DOHH2 (cell line): Measurements from ENCODE around the gene ERVMER34-1.

Source experiments
- H3F3A ChIP-seq: fragments of 200-600 bp; sonication (generic), shearing (Covaris generic); 2 replicates; pipeline ENCODE4 v1.6.0; 2016; ENCODE audit warnings: antibody characterized with exemption, mild to moderate bottlenecking; ENCODE audit not compliant: control insufficient read depth, insufficient read depth
- H3K27ac ChIP-seq: fragments of 200-600 bp; sonication (generic); 2 replicates; pipeline ENCODE4 v1.5.1; 2014; ENCODE audit warnings: low read depth, mild to moderate bottlenecking, low read length, moderate library complexity
- H3K27me3 ChIP-seq: fragments of 200-600 bp; sonication (generic); 2 replicates; pipeline ENCODE4 v1.6.1; 2014; ENCODE audit warnings: mild to moderate bottlenecking, low read length, mixed read lengths; ENCODE audit not compliant: control insufficient read depth
- H3K36me3 ChIP-seq: fragments of 200-600 bp; sonication (generic); 2 replicates; pipeline ENCODE4 v1.6.1; 2014; ENCODE audit warnings: mild to moderate bottlenecking, low read length, moderate library complexity, mixed read lengths; ENCODE audit not compliant: control insufficient read depth
- H3K4me1 ChIP-seq: fragments of 200-600 bp; sonication (generic); 2 replicates; pipeline ENCODE4 v1.6.1; 2014; ENCODE audit warnings: mild to moderate bottlenecking, low read length, mixed read lengths; ENCODE audit not compliant: control insufficient read depth
- H3K4me2 ChIP-seq: fragments of 200-600 bp; sonication (generic); 2 replicates; pipeline ENCODE4 v1.6.0; 2014; ENCODE audit warnings: mild to moderate bottlenecking, low read length, moderate library complexity
- H3K4me3 ChIP-seq: fragments of 200-600 bp; sonication (generic); 2 replicates; pipeline ENCODE4 v1.5.1; 2014; ENCODE audit warnings: mild to moderate bottlenecking, low read length, mixed read lengths
- H3K79me2 ChIP-seq: fragments of 200-600 bp; sonication (generic); 2 replicates; pipeline ENCODE4 v1.6.1; 2014; ENCODE audit warnings: mild to moderate bottlenecking, low read length, mixed read lengths; ENCODE audit not compliant: control insufficient read depth
- H3K9me2 ChIP-seq: fragments of 200-600 bp; sonication (generic); replicated peaks from 2 replicates; pipeline ENCODE4 v1.6.1; 2014; ENCODE audit warnings: mild to moderate bottlenecking, low read length, mixed read lengths; ENCODE audit not compliant: control insufficient read depth
- H3K9me3 ChIP-seq: fragments of 200-600 bp; sonication (generic); 2 replicates; pipeline ENCODE4 v1.6.1; 2014; ENCODE audit warnings: antibody characterized with exemption, low read length, mixed read lengths; ENCODE audit not compliant: control insufficient read depth, insufficient read depth
- H4K20me1 ChIP-seq: fragments of 200-600 bp; sonication (generic); 2 replicates; pipeline ENCODE4 v1.6.0; 2014; ENCODE audit warnings: low read depth, mild to moderate bottlenecking, antibody characterized with exemption, low read length, moderate library complexity; ENCODE audit not compliant: control insufficient read depth, insufficient read depth
- CTCF ChIP-seq: fragments of 200-600 bp; sonication (generic); IDR thresholded peaks from one replicate; pipeline ENCODE4 v1.5.1; 2014; ENCODE audit warnings: antibody characterized with exemption, mild to moderate bottlenecking, low read depth, low read length; ENCODE audit not compliant: poor library complexity, severe bottlenecking
- EZH2phosphoT487 ChIP-seq: fragments of 200-600 bp; sonication (generic); IDR thresholded peaks from 2 replicates; pipeline ENCODE4 v1.6.1; 2017; ENCODE audit warnings: borderline replicate concordance, mild to moderate bottlenecking, antibody characterized with exemption, low read length, moderate library complexity, mixed read lengths

Gene ERVMER34-1

DNA sequence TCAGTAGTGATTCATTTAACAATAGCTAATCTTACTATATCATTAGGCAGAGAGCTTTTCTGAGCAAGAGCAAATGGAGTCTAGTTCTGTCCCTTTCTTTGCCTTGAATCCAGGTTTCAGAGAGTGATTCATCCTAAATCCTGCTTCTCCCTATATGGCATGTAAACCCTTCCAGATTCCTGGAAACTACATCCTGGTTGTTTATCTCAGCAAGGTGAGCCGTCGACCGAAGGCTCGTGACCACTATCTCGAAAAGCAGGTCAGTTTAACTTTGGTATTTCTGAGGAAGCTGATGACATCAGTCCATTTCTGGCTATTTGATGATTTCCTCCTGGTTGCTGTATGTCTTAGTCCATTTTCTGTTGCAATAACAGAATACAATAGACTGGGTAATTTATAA, 40.7 kb upstream of the ERVMER34-1 start:
- Histone ChIP-seq H3K9me3 (no peaks in the 10 kb centered on the region), H3F3A (no peaks in the 10 kb centered on the region), H3K27ac (no peak overlapping the region), H3K36me3 (no peaks in the 10 kb centered on the region), H3K27me3 (no peaks in the 10 kb centered on the region), H4K20me1 (no peaks in the 10 kb centered on the region), H3K9me2 (no peaks in the 10 kb centered on the region), H3K4me3 (no peak overlapping the region), H3K4me2 (no peak overlapping the region), H3K4me1 (no peaks in the 10 kb centered on the region), H3K79me2 (no peaks in the 10 kb centered on the region)
- TF ChIP-seq CTCF: no peak
- TF ChIP-seq EZH2phosphoT487: no peak

- Histone ChIP-seq H3K36me3 (no peaks in the 10 kb centered on the region), H3K9me2 (no peaks in the 10 kb centered on the region), H3K4me1 (no peaks in the 10 kb centered on the region), H3K4me3 (no peak overlapping the region), H3K9me3 (no peaks in the 10 kb centered on the region), H3K4me2 (no peak overlapping the region), H4K20me1 (no peaks in the 10 kb centered on the region), H3K79me2 (no peaks in the 10 kb centered on the region), H3K27ac (no peak overlapping the region), H3F3A (no peaks in the 10 kb centered on the region), H3K27me3 (no peaks in the 10 kb centered on the region)
- TF ChIP-seq CTCF: no peak
- TF ChIP-seq EZH2phosphoT487: no peak
These were observed 38.5 kb upstream of the ERVMER34-1 start for GRCh38 chr4:52789774-52790173.

DNA sequence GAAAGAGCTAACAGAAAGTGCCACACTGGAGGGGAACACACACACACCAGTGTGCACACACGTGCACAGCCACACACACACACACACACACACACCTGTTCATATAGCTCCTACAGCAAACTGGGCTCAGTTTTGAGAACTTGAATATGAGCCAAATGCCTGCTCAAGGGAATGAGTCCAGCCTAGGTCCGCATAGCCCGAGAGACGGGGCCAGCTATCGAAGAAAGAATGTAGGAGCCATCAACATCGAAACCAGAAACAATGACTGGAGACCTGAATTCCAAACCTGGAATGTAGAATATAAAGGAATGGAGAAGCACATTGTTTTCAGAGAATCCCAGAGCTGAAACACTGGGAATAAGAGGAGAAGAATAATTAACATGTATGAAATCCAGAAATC, 37.6 kb upstream of the ERVMER34-1 start:
- H3K79me2 ChIP-seq: no peaks in the 10 kb centered on the region
- TF ChIP-seq CTCF (no peak), EZH2phosphoT487 (no peak)
- H3K36me3 ChIP-seq: no peaks in the 10 kb centered on the region
- H3K4me3 ChIP-seq: no peak overlapping the region
- no peaks in the 10 kb centered on the region for H3F3A ChIP-seq
- H3K4me1 ChIP-seq: no peaks in the 10 kb centered on the region
- H3K9me2 ChIP-seq: no peaks in the 10 kb centered on the region
- H3K4me2 ChIP-seq: no peak overlapping the region
- no peak overlapping the region for H3K27ac ChIP-seq
- H3K27me3 ChIP-seq: no peaks in the 10 kb centered on the region
- H4K20me1 ChIP-seq: no peaks in the 10 kb centered on the region
- H3K9me3 ChIP-seq: no peaks in the 10 kb centered on the region

DNA sequence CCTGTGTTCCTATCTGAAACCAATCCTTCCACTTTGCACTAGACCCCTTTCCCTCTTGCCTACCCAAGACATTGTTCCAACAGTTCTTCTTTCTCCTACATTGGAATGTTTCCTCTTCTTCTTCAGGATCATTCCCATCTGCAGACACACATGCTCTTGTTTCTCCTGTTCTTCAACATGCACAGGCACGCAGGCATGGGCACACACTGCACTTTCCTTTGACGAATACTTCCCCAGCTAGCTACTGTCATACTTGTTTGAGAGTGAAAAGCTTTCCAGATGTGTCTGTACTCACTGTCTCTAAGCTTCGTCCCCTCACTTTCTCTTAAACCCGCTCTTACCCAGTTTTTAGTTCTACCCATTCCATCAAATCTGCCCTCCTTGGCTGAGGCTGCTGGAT, 31.8 kb upstream of the ERVMER34-1 start:
- no peaks in the 10 kb centered on the region for H3K36me3 ChIP-seq
- TF ChIP-seq EZH2phosphoT487 (no peak), CTCF (no peak)

More for the DNA sequence above, 31.8 kb upstream of the ERVMER34-1 start:
- no peaks in the 10 kb centered on the region for H3K4me1 ChIP-seq
- H3F3A ChIP-seq: no peaks in the 10 kb centered on the region
- no peaks in the 10 kb centered on the region for H3K27me3 ChIP-seq
- H3K9me2 ChIP-seq: no peaks in the 10 kb centered on the region
- H3K4me3 ChIP-seq: no peak overlapping the region
- no peaks in the 10 kb centered on the region for H3K79me2 ChIP-seq
- H3K9me3 ChIP-seq: peaks cover 4% of the 10 kb centered on the region; the same call in 1 of the 2 replicates
- no peaks in the 10 kb centered on the region for H4K20me1 ChIP-seq
- no peak overlapping the region for H3K27ac ChIP-seq
- H3K4me2 ChIP-seq: no peak overlapping the region
